Naive thymus-derived CD4-positive, alpha-beta T cell (primary cell): ENCODE data around the gene PLA2G1B. TPM values are rescaled to one million over a fixed set of nuclear protein-coding genes. Genes with fewer than 3 reads are reported as not detected.

Experiments
- ATAC-seq: fragments of 150-1000 bp; cut with Tn5 transposase; 2 replicates; pipeline ENCODE4 v1.10.0; 2021; ENCODE audit warnings: mild to moderate bottlenecking, moderate library complexity
- CTCF ChIA-PET: fragments of 350-600 bp; sonication (Branson Sonifier 250); formaldehyde crosslinking; loops from one replicate; lab custom pipeline; 2021; ENCODE audit warnings: antibody characterized with exemption; lab: Charles Lee
- POLR2A ChIA-PET: fragments of 350-600 bp; sonication (Branson Sonifier 250); formaldehyde crosslinking; loops from one replicate; lab custom pipeline; 2021; ENCODE audit warnings: antibody characterized with exemption, inconsistent platforms; lab: Charles Lee
- DNase-seq, 9 donors: peaks; one replicate each; pipeline versions ENCODE4 v3.0.0 to v3.0.0-alpha.2; 2020 to 2022; ENCODE audit warnings: mixed read lengths in 1 of 9
- H3K27ac ChIP-seq: one replicate; pipeline ENCODE4 v1.7.0; 2013; ENCODE audit warnings: mild to moderate bottlenecking, low read depth, low read length, moderate library complexity
- H3K27me3 ChIP-seq, 2 donors: one replicate each; pipeline ENCODE4 v1.7.0; 2013; ENCODE audit warnings: low read length in 2 of 2, mild to moderate bottlenecking in 2 of 2, moderate library complexity in 2 of 2; ENCODE audit not compliant: control insufficient read depth in 2 of 2, insufficient read depth in 2 of 2
- H3K36me3 ChIP-seq, 3 experiments: 1 replicate in 2 of 3; 2 replicates in 1 of 3; pipeline ENCODE4 v1.7.0; 2013; ENCODE audit warnings: low read length in 3 of 3, mild to moderate bottlenecking in 3 of 3, moderate library complexity in 1 of 3; ENCODE audit not compliant: insufficient read depth in 3 of 3, control insufficient read depth in 2 of 3
- H3K4me1 ChIP-seq, 2 donors: one replicate each; pipeline ENCODE4 v1.7.0; 2013; ENCODE audit warnings: low read length in 2 of 2, mild to moderate bottlenecking in 2 of 2, moderate library complexity in 1 of 2; ENCODE audit not compliant: control insufficient read depth in 2 of 2, insufficient read depth in 2 of 2
- H3K4me3 ChIP-seq: 2 replicates; pipeline ENCODE4 v1.7.0; 2013; ENCODE audit warnings: mild to moderate bottlenecking, low read length
- H3K9me3 ChIP-seq, 3 experiments: 1 replicate in 2 of 3; 2 replicates in 1 of 3; pipeline ENCODE4 v1.7.0; 2013; ENCODE audit warnings: low read length in 3 of 3; ENCODE audit not compliant: control insufficient read depth in 2 of 3
- H3K27ac Mint-ChIP-seq, 9 donors: one replicate each; pipeline ENCODE4 v1.8.0; 2020 to 2022; ENCODE audit warnings: mixed read lengths in 9 of 9, mild to moderate bottlenecking in 8 of 9, moderate library complexity in 5 of 9, inconsistent platforms in 2 of 9
- H3K27me3 Mint-ChIP-seq, 5 donors: one replicate each; pipeline ENCODE4 v1.8.0; 2021 to 2022; ENCODE audit warnings: mixed read lengths in 5 of 5, mild to moderate bottlenecking in 1 of 5
- H3K36me3 Mint-ChIP-seq, 5 donors: one replicate each; pipeline ENCODE4 v1.8.0; 2020 to 2022; ENCODE audit warnings: mixed read lengths in 5 of 5, mild to moderate bottlenecking in 3 of 5, inconsistent platforms in 1 of 5
- H3K4me1 Mint-ChIP-seq, 7 donors: one replicate each; pipeline ENCODE4 v1.8.0; 2020 to 2022; ENCODE audit warnings: mixed read lengths in 7 of 7, mild to moderate bottlenecking in 3 of 7, inconsistent platforms in 1 of 7
- H3K4me3 Mint-ChIP-seq, 10 donors: one replicate each; pipeline ENCODE4 v1.8.0; 2020 to 2022; ENCODE audit warnings: mild to moderate bottlenecking in 10 of 10, mixed read lengths in 10 of 10, moderate library complexity in 6 of 10, inconsistent platforms in 2 of 10
- H3K9me3 Mint-ChIP-seq, 11 donors: one replicate each; pipeline ENCODE4 v1.8.0; 2020 to 2022; ENCODE audit warnings: mixed read lengths in 11 of 11, mild to moderate bottlenecking in 4 of 11, inconsistent platforms in 1 of 11, moderate library complexity in 1 of 11
- intact Hi-C, 2 donors: fragments of 100-400 bp; cut with micrococcal nuclease; formaldehyde crosslinking; loops; one replicate each; pipeline ENCODE4 v1.15.1; 2023
- polyA plus RNA-seq, 2 donors: library from polyadenylated mRNA; unstranded; fragments of 300-500 nt; fragmentation: Illumina TruSeq; gene quantifications; one replicate each; pipeline ENCODE4 v1.2.3, GENCODE V29; 2021
- total RNA-seq, 6 experiments: library from RNA in 5 of 6; stranded (reverse) in 5 of 6; gene quantifications; 1 replicate in 5 of 6; 2 replicates in 1 of 6; pipeline ENCODE4 v1.2.3 and lab custom pipeline; 2021 to 2026

Gene PLA2G1B
- total and polyA plus RNA-seq, 7 experiments from 2014 or later = 0.92 to 1.5 TPM; not detected in 5

DNA sequence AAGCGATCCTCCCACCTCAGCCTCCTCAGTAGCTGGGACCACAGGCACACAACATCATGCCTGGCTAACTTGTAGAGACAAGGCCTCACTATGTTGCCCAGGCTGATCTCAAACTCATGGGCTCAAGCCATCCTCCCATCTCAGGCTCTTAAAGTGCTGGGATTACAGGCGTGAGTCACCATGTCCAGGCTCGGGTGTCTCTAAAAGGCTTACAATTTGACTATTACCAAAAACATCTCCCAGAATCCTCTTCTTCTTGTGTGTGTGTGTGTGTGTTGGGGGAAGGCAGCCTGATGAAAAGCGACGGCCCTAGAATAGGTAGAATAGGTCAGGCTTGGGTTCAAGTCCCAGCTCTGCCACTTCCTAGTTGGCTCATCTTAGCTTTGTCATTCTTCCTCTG, 24.5 kb upstream of the PLA2G1B start:
- Mint-ChIP-seq H3K27me3 (peaks cover 0 to 2% (median 0%) of the 10 kb centered on the region in 5 donors), H3K9me3 (no peaks in the 10 kb centered on the region), H3K4me3 (no peak overlapping the region), H3K4me1 (peaks cover 0 to 3% (median 0%) of the 10 kb centered on the region in 7 donors), H3K36me3 (no peaks in the 10 kb centered on the region), H3K27ac (no peak overlapping the region)
- intact Hi-C loops = no loop called here
- ATAC-seq = no peak
- POLR2A ChIA-PET = no interaction called here
- CTCF ChIA-PET = interaction anchor here (0.6 to 0.8 kb wide), 2 partner anchors 120 to 151 kb away, joined by 3 read pairs; no protein-coding TSS in a partner anchor
- H3K4me3 ChIP-seq = no peak overlapping the region
- no peaks in the 10 kb centered on the region for H3K4me1 ChIP-seq
- H3K27ac ChIP-seq = no peak overlapping the region
- DNase-seq = no peak
- H3K9me3 ChIP-seq = no peaks in the 10 kb centered on the region
- H3K27me3 ChIP-seq = no peaks in the 10 kb centered on the region
- H3K36me3 ChIP-seq = no peaks in the 10 kb centered on the region

DNA sequence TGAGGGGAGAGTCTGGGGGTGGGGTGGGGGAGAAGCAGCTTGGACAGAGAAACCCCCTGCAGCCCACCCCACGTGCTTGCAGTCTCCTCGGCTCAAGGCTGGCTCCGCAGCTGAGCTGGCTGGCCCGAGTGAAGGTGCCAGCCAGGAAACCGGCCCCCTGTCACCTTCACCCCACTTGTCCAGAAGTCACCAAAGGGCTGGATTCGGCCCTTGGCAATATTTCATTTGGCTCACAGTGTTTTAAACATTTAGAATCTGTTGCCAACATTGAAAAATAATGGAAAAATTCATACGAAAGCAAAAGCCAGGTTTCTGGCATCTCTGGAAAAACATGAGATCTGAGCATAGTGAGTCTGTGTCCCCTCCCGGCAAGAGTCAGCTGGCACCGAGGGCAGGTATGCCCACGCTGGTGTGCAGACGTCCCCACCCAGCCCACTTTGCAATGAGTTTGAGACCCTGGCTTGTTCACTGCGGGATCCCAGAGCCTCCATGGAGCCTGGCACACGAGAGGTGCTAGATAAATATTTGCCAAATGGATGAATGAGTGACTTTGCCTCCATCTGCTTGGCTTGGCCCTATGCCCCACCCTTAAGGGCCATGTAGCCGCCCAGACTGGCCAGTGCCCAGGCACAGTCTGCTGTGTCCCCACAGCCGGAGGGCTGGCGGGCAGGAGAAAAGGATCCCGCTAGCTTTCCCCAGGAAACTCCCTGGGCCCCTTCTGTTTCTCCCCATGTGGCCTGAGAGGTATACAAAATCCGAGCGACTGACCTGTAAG, 23.2 kb upstream of the PLA2G1B start:
- no peak for ATAC-seq
- no peaks in the 10 kb centered on the region for H3K36me3 Mint-ChIP-seq
- Histone ChIP-seq H3K4me1 (no peaks in the 10 kb centered on the region), H3K9me3 (no peaks in the 10 kb centered on the region), H3K36me3 (no peaks in the 10 kb centered on the region), H3K27me3 (no peaks in the 10 kb centered on the region), H3K4me3 (no peak overlapping the region), H3K27ac (no peak overlapping the region)
- H3K27me3 Mint-ChIP-seq = peaks cover 0 to 5% (median 0%) of the 10 kb centered on the region in 5 donors
- no peak for DNase-seq
- intact Hi-C loops = no loop called here
- no peak overlapping the region for H3K4me3 Mint-ChIP-seq
- H3K9me3 Mint-ChIP-seq = no peaks in the 10 kb centered on the region
- no peaks in the 10 kb centered on the region for H3K4me1 Mint-ChIP-seq
- H3K27ac Mint-ChIP-seq = no peak overlapping the region
- ChIA-PET POLR2A (no interaction called here), CTCF (no interaction called here)

DNA sequence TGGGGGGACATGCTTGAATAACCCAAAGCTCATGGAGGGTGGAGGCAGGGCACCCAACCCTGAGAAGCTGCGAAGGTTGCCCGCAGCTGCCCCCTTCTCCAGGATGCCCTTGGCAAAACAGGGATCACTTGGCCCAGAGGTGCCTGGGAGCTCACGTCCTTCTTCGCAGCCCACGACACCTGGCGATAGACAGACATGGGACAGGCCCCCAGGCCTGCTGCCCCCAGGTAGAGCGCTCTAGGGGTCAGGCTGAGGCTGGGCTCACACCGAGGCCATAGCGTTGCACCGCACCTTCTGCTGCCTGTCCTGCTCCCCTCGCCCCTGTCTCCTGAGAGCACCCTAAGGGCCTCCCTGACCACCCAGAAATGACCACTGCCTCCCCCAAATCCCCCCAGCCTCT, 20.2 kb upstream of the PLA2G1B start:
- H3K4me3 ChIP-seq = no peak overlapping the region
- intact Hi-C loops = no loop called here
- Mint-ChIP-seq H3K4me3 (no peak overlapping the region), H3K27ac (no peak overlapping the region), H3K4me1 (no peaks in the 10 kb centered on the region), H3K9me3 (no peaks in the 10 kb centered on the region), H3K36me3 (no peaks in the 10 kb centered on the region), H3K27me3 (peaks cover 0 to 5% (median 0%) of the 10 kb centered on the region in 5 donors)
- no peaks in the 10 kb centered on the region for H3K36me3 ChIP-seq
- no peak overlapping the region for H3K27ac ChIP-seq
- H3K27me3 ChIP-seq = no peaks in the 10 kb centered on the region
- H3K9me3 ChIP-seq = no peaks in the 10 kb centered on the region
- DNase-seq = no peak
- ATAC-seq = no peak
- POLR2A ChIA-PET = no interaction called here
- H3K4me1 ChIP-seq = no peaks in the 10 kb centered on the region
- CTCF ChIA-PET = no interaction called here

DNA sequence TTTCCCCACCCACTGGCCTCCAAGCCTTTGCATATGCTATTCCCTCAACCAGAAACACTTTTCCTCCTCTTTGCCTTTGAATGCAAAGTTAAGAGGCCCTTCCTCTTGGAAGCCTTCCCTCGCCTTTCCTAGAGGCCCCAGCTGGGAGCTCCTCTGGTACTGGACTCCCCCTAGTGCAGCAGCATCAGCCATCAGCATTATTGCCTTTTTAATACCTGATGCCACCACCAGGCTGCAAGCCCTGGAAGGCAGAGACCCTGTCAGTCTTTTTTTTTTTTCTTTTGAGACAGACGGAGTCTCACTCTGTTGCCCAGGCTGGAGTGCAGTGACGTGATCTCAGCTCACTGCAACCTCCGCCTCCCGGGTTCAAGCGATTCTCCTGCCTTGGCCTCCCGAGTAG, 19.1 kb upstream of the PLA2G1B start:
- ATAC-seq = no peak
- H3K27ac Mint-ChIP-seq = no peak overlapping the region
- no peaks in the 10 kb centered on the region for H3K4me1 Mint-ChIP-seq
- H3K9me3 ChIP-seq = no peaks in the 10 kb centered on the region
- H3K4me3 Mint-ChIP-seq = no peak overlapping the region
- H3K9me3 Mint-ChIP-seq = no peaks in the 10 kb centered on the region
- no peak overlapping the region for H3K4me3 ChIP-seq
- H3K27me3 ChIP-seq = no peaks in the 10 kb centered on the region
- ChIA-PET CTCF (no interaction called here), POLR2A (no interaction called here)
- DNase-seq = no peak
- H3K27ac ChIP-seq = no peak overlapping the region
- H3K36me3 ChIP-seq = no peaks in the 10 kb centered on the region
- no peaks in the 10 kb centered on the region for H3K4me1 ChIP-seq
- H3K36me3 Mint-ChIP-seq = no peaks in the 10 kb centered on the region
- peaks cover 0 to 6% (median 0%) of the 10 kb centered on the region in 5 donors for H3K27me3 Mint-ChIP-seq
- intact Hi-C loops = no loop called here

DNA sequence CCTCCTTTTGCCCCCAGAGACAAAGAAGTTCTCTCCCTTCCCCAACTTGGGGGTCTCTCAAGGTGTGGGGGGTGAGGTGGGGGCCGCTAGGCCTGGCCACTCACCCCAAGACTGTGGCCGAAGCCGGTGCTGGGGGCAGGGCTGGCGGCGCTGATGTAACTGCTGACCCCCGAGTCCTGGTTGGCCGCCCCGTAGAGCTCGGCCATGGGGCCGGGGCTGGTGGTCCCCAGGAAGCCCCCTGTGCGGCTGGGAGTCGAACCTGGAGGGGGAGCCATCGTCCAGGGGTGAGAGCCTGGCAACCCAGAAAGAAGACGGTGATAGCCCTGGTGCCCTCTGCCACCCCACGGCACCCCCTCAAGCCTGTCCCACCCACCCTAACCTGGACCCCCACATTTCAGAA, 18.5 kb upstream of the PLA2G1B start:
- Histone ChIP-seq H3K4me1 (no peaks in the 10 kb centered on the region), H3K27me3 (no peaks in the 10 kb centered on the region), H3K36me3 (no peaks in the 10 kb centered on the region), H3K4me3 (no peak overlapping the region), H3K27ac (no peak overlapping the region), H3K9me3 (no peaks in the 10 kb centered on the region)
- CTCF ChIA-PET = no interaction called here
- POLR2A ChIA-PET = no interaction called here
- DNase-seq = no peak
- H3K27ac Mint-ChIP-seq = no peak overlapping the region
- no peaks in the 10 kb centered on the region for H3K4me1 Mint-ChIP-seq
- H3K4me3 Mint-ChIP-seq = no peak overlapping the region
- intact Hi-C loops = no loop called here
- H3K36me3 Mint-ChIP-seq = no peaks in the 10 kb centered on the region
- H3K27me3 Mint-ChIP-seq = peaks cover 0 to 12% (median 2%) of the 10 kb centered on the region in 5 donors
- no peaks in the 10 kb centered on the region for H3K9me3 Mint-ChIP-seq
- no peak for ATAC-seq

DNA sequence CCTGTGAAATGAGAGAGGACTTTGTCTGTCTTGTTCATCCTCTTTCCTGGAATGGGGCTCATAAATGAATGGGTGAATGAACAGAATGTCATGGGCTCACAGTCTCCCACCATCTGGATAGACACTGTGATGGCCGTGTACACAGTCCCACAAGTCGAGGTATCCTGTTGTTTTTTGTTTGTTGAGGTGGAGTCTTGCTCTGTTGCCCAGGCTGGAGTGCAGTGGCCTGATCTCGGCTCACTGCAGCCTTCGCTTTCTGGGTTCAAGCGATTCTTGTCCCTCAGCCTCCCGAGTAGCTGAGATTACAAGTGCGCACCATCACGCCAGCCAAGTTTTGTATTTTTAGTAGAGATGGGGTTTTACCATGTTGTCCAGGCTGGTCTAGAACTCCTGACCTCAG, 16.1 kb upstream of the PLA2G1B start:
- peaks cover 0 to 2% (median under 1%) of the 10 kb centered on the region in 11 donors for H3K9me3 Mint-ChIP-seq
- Histone ChIP-seq H3K9me3 (no peaks in the 10 kb centered on the region), H3K27ac (no peak overlapping the region), H3K27me3 (no peaks in the 10 kb centered on the region), H3K4me1 (no peaks in the 10 kb centered on the region), H3K4me3 (no peak overlapping the region), H3K36me3 (no peaks in the 10 kb centered on the region)
- intact Hi-C loops = no loop called here
- ChIA-PET CTCF (no interaction called here), POLR2A (no interaction called here)
- no peak for DNase-seq
- H3K4me3 Mint-ChIP-seq = no peak overlapping the region
- H3K4me1 Mint-ChIP-seq = no peaks in the 10 kb centered on the region
- ATAC-seq = no peak
- H3K27ac Mint-ChIP-seq = peak overlapping the region in 1 of 9 donors; percentile 4
- peaks cover 0 to 17% (median 4%) of the 10 kb centered on the region in 5 donors for H3K27me3 Mint-ChIP-seq
- H3K36me3 Mint-ChIP-seq = peaks cover 0 to 2% (median 0%) of the 10 kb centered on the region in 5 donors

DNA sequence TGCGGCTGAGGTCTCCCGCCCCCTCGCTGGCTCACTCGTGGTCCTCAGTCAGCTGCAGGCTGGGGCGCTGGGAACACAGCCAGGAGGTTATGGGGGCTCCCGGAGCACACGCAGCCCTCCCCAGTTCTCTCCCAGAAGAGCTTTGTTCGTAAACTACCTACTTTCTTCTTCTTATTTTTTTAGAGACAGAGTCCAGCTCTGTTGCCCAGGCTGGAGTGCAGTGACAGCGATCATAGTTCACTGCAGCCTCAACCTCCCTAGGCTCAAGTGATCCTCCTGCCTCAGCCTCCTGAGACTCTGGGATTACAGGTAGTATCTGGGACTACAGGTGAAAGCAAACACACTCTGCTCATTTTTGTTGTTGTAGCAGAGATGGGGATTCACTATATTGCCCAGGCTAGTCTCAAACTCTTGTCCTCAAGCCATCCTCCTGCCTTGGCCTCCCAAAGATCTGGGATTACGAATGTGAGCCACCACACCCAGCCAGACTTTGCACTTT, 15.5 kb upstream of the PLA2G1B start:
- no peak for DNase-seq
- intact Hi-C loops = no loop called here
- Histone ChIP-seq H3K36me3 (no peaks in the 10 kb centered on the region), H3K9me3 (no peaks in the 10 kb centered on the region), H3K4me1 (no peaks in the 10 kb centered on the region), H3K27ac (no peak overlapping the region), H3K27me3 (no peaks in the 10 kb centered on the region), H3K4me3 (no peak overlapping the region)
- ATAC-seq = no peak
- Mint-ChIP-seq H3K27me3 (peaks cover 0 to 17% (median 4%) of the 10 kb centered on the region in 5 donors), H3K36me3 (peaks cover 0 to 4% (median under 1%) of the 10 kb centered on the region in 5 donors), H3K4me1 (no peaks in the 10 kb centered on the region), H3K27ac (no peak overlapping the region), H3K9me3 (peaks cover 0 to 8% (median 3%) of the 10 kb centered on the region in 11 donors), H3K4me3 (no peak overlapping the region)
- ChIA-PET CTCF (no interaction called here), POLR2A (no interaction called here)
